NCI-H146 treated with DMSO at 0.1 percent for 48 hours (cell line): ENCODE measurements around the gene CDC27.
A peak's percentile ranks its signal among the peaks of the same experiment; 100 is the strongest.
"Not testable (repeated sequence)": the region's sequence is repeated elsewhere in the genome, so short reads cannot be mapped to it uniquely, and the experiment has no call there.

Experiments
- DNase-seq: peaks from one replicate; lab custom pipeline; 2025; ENCODE audit not compliant: unreplicated experiment; lab: John Stamatoyannopoulos, UW

CDC27 gene

GRCh38 chr17:47197821-47198220 lies 8.7 kb upstream of the CDC27 start:
- DNase-seq = no peak

DNA sequence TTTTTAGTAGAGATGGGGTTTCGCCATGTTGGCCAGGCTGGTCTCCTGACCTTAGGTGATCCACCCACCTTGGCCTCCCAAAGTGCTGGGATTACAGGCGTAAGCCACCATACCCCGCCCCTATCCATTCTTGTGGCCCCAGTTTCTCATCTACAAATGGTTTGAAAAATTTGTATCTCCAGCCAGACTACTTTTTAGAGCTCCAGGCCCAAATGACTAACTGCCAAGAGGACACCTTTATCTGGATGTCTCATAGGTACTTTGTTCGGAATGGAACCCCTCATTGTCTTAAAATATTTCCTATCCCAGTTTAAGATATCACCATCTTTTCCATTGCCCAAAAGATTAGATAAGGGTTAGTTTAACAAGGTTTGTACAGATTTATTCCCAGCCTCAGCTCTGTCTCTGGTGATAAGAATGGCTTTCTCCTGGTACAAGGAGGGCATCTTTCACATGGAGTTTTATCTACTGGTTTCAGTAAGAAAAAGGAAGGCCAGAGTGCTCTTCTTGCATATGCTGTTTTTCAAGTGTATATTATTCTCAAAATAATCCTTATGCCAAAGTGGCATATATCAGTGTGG lies 4.9 kb upstream of the CDC27 start:
- DNase-seq = no peak

GRCh38 chr17:47192554-47192953 lies 3.5 kb upstream of the CDC27 start:
- peak; percentile 27 for DNase-seq

- DNase-seq = no peak
Observed at GRCh38 chr17:47190770-47191169, 1.7 kb upstream of the CDC27 start.

DNA sequence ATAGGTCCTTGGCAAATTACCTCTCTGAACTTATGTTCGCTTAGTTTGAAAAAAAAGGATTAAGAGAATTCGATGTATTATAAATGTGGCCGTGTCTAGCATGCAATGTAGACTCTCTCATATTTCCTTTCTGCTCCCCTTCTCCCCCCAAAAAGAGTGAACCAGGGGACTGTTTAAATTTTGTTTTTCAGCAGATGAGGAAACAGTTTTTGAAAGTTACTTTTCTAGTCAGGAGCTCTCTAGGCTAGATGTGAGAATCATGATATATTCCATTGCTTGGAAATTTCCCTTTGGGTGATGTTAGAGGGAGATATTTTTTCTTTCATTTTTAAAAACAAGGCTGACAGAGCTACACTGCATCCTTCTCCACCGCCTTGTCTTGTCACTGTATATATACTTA lies 1.1 kb upstream of the CDC27 start:
- no peak for DNase-seq

- no peak for DNase-seq
Observed at GRCh38 chr17:47189732-47190237, 690 bp upstream of the CDC27 start.

GRCh38 chr17:47188271-47188875 lies 722 bp downstream of the CDC27 start:
- DNase-seq = peak; percentile 5

DNA sequence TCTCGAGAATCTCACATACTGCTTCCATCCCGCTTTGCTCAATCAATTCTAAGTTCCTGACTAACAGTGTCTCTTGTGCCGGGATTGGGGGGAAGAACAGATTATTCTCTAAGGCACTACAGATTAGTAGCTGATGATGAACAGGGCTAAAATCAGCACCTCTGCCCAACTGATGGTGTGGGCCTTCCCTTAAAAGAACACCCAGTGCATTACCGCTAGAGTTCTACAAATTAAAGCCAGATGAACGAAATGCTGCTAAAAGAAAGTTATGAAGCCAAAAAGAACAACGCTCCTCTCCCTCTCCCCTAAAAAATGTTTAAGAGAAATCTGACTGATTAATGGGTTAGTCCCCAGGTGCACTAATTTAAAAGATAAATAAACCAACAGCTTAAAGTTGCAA lies 4.4 kb downstream of the CDC27 start:
- no peak for DNase-seq

DNA sequence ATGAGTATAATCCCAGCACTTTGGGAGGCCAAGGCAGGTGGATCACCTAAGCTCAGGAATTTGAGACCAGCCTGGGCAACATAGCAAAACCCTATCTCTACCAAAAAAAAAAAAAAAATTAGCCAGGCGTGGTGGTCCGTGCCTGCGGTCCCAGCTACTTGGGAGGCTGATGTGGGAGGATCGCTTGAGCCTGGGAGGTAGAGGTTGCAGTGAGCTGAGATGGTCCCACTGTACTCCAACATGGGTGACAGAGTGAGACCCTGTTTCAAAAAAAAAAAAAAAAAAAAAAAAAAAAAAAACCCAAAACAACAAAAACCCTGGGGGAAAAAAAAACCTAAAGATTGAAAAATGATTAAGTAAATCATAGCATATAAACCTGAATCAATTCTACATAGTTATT lies 8.1 kb downstream of the CDC27 start:
- DNase-seq = not testable (repeated sequence)

- DNase-seq = no peak
Observed at GRCh38 chr17:47180337-47180736, 8.8 kb downstream of the CDC27 start.

DNA sequence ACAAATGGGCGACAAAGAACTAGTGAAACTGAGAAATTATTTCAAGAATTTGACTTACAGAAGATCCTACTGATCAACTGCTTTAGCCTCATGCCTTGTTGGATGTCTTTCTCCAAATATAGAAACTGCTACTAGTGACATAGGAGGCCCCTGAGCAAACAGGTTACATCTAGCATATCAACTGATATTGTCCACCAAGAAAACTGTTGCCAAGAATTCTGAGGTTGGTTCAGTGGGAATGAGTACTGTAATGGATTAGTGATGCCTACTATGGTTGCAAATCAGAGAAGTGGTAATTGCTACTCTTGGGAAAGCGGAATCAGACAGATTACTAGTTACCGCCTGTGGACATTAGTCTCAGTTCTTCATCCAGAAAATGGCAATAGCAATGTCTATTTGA lies 10.0 kb downstream of the CDC27 start:
- DNase-seq = no peak

GRCh38 chr17:47177261-47177660 lies 11.8 kb downstream of the CDC27 start:
- DNase-seq = no peak

GRCh38 chr17:47176389-47176826 lies 12.7 kb downstream of the CDC27 start:
- DNase-seq = no peak

DNA sequence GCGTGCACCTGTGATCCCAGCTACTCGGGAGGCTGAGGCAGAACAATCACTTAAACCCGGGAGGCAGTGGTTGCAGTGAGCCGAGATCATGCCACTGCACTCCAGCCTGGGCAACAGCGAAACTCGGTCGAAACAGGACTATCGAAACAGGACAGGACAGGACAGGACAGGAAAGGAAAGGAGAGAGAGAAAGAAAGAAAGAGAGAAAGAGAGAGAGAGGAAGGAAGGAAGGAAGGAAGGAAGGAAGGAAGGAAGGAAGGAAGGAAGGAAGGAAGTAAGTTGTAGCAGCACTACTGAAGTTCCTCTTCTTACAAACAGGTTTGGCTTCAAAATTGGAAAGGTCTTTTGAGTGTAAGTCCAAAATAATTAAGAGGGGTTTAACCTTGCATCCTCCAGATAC lies 14.3 kb downstream of the CDC27 start:
- not testable (repeated sequence) for DNase-seq

DNA sequence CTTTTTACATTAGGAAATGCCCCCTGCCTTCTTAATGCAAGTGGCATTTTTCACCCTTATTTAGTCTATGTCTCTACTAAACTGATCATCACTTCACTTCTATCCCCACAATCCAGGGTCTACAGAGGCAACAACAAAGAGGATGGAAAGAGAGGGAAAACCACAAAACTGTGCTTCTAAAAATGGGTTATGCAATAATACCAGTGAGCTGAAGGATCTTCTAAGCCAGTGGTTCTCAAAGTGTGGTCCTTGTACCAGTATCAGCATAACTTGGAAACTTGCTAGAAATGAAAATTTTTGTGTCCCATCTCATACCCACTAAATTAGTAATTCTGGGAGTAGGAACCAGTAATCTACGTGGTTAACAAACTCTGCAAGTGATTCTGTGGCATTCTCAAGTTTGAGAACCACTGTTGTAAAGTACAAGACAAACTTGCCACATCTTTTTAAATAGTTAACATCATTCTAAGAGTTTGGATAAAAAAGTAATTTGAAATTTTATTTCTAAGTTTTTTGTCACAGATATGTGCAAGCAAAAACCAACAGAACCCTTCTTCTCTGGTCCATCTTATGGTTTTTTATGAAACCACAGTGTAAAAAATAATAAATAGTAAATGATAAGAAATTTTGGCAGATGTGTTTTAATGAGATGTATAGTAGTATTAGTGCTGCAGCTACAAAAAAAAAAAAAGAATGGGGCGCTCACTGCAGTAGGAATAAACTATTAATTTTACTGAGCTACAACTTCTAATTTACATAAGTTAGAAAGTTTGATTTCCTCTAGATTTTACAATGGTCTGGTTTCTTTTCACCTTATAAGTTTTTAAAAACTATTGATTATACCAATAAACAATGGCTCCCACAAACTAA lies 16.2 kb downstream of the CDC27 start:
- DNase-seq = no peak

DNA sequence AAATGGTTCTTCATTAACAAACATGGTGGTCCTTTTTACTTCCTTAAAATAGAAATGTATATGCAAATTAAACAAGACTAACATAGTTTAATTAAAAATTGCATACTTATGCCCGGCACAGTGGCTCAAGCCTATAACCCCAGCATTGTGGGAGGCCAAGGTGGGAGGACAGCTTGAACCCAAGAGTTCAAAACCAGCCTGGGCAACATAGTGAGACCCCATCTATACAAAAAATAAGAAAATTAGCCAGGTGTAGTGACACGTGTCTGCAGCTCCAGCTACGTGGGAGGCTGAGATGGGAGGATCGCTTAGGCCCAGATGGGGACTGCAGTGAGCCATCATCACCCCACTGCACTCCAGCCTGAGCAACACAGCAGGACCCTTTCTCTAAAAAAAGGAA lies 18.4 kb downstream of the CDC27 start:
- no peak for DNase-seq

DNA sequence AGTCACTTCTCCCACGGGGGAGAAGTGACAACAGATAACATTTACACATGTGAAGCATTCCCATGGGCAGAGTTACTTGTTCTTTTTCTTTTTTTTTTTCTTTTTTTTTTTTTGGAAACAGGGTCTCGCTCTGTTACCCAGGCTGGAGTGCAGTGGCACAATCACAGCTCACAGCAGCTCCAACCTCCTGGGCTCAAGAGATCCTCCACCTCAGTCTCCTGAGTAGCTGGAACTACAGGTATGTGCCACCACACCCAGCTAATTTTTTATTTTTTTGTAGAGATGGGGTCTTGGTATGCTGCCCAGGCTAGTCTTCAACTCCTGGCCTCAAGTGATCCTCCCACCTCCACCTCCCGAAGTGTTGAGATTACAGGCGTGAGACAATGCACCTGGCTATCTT lies 20.2 kb downstream of the CDC27 start:
- not testable (repeated sequence) for DNase-seq

GRCh38 chr17:47166854-47167253 lies 22.2 kb downstream of the CDC27 start:
- not testable (repeated sequence) for DNase-seq

DNA sequence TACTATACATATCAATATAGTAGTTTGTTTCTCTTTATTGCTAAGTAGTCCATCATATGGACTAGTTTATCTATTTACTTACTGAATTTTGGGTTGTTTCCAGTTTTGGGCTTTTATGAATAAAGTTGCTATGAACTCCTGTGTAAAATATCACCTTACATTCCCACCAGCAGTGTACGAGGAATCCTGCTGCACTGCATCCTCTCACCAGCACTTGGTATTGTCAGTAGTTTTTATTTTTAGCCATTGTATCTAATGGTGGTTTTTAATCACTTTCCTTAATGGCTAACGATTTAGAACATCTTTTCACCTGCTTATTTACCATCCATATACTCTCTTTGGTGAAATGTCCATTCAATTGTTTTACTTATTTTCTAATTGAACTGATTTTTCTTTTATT lies 24.0 kb downstream of the CDC27 start:
- no peak for DNase-seq

- no peak for DNase-seq
Observed at GRCh38 chr17:47164263-47164662, 24.8 kb downstream of the CDC27 start.

GRCh38 chr17:47162013-47162622 lies 27.0 kb downstream of the CDC27 start:
- no peak for DNase-seq

GRCh38 chr17:47159315-47159714 lies 29.8 kb downstream of the CDC27 start:
- DNase-seq = no peak
